GM12873 (cell line): ENCODE results near the gene ABCB9.

Experiments
- CTCF ChIP-seq: IDR thresholded peaks from 2 replicates; pipeline ENCODE4 v1.5.1; 2012; ENCODE audit warnings: low read depth, mild to moderate bottlenecking, moderate library complexity, low read length, control low read depth; ENCODE audit not compliant: insufficient read depth; ENCODE audit errors: missing control alignments

ABCB9 gene

GRCh38 chr12:122935318-122935717 lies 30.9 kb downstream of the ABCB9 start:
- TF ChIP-seq CTCF = no peak

GRCh38 chr12:122934722-122935121 lies 31.5 kb downstream of the ABCB9 start:
- TF ChIP-seq CTCF = no peak

GRCh38 chr12:122932207-122932606 lies 34.1 kb downstream of the ABCB9 start:
- no peak for TF ChIP-seq CTCF

- no peak for TF ChIP-seq CTCF
These were observed 36.5 kb downstream of the ABCB9 start for GRCh38 chr12:122929812-122930211.

GRCh38 chr12:122929148-122929538 lies 37.1 kb downstream of the ABCB9 start:
- TF ChIP-seq CTCF = no peak

GRCh38 chr12:122928404-122929147 lies 37.7 kb downstream of the ABCB9 start:
- no peak for TF ChIP-seq CTCF

- no peak for TF ChIP-seq CTCF
These were observed 38.4 kb downstream of the ABCB9 start for GRCh38 chr12:122927756-122928403.
